GM12872 (cell line): ENCODE results near the gene STXBP6.

ENCODE experiments used
- CTCF ChIP-seq: IDR thresholded peaks from 3 replicates; pipeline ENCODE4 v1.5.1; 2011; ENCODE audit warnings: low read depth, mild to moderate bottlenecking, low read length, moderate library complexity; ENCODE audit not compliant: insufficient read depth

The STXBP6 gene

GRCh38 chr14:24938593-24938992, 111.4 kb downstream of the STXBP6 start:
- no peak for TF ChIP-seq CTCF

GRCh38 chr14:24937300-24937699, 112.6 kb downstream of the STXBP6 start:
- no peak for TF ChIP-seq CTCF

GRCh38 chr14:24935796-24936195, 114.2 kb downstream of the STXBP6 start:
- TF ChIP-seq CTCF, result no peak

- no peak for TF ChIP-seq CTCF
Measured at GRCh38 chr14:24928386-24928900, 121.5 kb downstream of the STXBP6 start.

- no peak for TF ChIP-seq CTCF
Measured at GRCh38 chr14:24927809-24928208, 122.1 kb downstream of the STXBP6 start.

GRCh38 chr14:24925771-24926374, 124.1 kb downstream of the STXBP6 start:
- TF ChIP-seq CTCF, result no peak

GRCh38 chr14:24924544-24924943, 125.4 kb downstream of the STXBP6 start:
- no peak for TF ChIP-seq CTCF

GRCh38 chr14:24921903-24922302, 128.0 kb downstream of the STXBP6 start:
- no peak for TF ChIP-seq CTCF
